DMS153 treated with DMSO at 0.1 percent for 48 hours (cell line): ENCODE results near the gene TFDP1.

Source experiments
- DNase-seq: peaks from one replicate; lab custom pipeline; 2025; ENCODE audit not compliant: unreplicated experiment; lab: John Stamatoyannopoulos, UW

TFDP1 gene

DNA sequence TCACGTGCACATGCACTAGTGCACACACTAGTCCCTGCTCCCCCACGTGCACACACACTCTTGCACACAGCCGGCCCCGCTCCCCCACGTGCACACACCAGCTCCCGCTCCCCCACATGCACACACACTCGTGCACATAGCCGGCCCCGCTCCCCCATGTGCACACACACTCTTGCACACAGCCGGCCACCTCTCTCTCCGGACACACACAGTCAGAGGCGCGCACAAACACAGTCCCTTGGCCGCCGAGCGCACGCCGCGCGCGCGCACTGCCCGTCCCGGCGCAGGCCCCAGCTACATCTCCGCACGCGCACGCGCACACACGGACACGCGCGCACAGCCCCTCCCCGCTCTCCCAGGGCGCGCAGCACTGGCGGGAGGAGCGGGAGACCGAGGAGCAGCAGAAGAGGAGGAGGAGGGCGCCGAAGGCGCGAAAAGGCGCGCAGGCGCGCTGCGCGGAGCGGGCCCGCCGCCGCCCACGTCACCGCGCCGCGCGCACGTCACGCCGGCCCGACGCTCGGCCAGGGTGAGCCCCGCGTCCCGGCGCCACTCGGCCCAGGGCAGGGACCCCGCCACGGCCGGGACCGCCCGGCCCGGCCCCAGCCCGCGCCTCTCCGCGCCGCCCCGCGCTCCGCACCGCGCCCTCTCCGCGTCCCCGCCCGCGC is at the start of gene TFDP1:
Gene TFDP1 (plus strand): TSS at position 549 of the 665 bp plus-strand sequence. CDS start 1,085 bp downstream, outside the sequence.
- DNase-seq: peak; percentile 49

GRCh38 chr13:113535381-113535781 is 49.2 kb upstream of the TFDP1 start:
- no peak for DNase-seq

DNA sequence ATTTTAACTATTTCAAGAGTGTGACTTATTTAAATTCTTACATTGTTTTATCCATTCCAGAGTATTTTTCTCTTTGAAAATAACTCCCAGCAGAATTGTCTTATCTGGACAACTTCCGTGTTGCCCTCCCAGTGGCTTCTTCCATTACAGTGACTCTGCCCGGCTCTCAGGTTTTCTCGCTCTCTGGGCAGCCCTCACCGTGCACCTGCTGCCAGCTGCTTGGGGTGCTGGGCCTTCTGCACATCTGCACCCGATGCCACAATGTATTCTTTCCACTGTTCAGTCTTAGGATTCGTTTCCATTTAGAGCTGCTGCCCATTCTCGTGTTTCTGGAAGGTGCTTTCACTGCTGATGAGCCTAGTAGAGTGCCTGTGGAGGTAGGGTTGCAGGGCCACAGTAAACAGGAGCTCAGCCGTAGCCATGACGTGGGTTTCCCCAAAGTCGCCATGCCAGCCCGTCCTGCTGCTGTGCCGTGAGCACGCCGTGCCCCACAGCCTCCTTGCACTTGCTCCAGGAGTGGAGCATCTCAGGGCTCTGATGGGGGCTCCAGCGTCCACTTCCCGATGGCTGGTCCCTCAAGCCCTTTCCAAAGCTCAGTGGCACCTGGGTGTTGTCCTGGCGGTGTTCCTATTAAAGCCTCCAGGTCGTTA is 48.0 kb upstream of the TFDP1 start:
- no peak for DNase-seq

DNA sequence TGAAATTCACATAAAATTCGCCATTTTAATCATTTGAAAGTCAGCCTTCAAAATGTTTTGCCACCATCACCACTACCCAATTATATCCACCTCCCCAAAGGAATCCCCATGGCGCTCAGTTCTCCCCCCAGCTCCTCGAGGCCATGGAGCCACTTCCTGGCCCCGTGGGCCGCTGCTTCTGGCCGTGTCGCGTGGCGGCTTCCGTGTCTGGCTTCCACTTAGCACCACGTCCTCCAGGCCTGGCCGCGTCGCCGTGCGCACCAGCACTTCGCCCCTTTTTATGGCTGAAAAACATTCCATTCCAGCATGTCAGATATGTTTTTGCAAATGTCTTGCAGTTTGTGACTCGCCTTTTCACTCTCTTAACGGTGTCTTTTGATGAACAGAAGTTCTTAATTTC is 47.3 kb upstream of the TFDP1 start:
- DNase-seq: no peak

GRCh38 chr13:113537909-113538688 is 46.5 kb upstream of the TFDP1 start:
- no peak for DNase-seq

- no peak for DNase-seq
Measured at GRCh38 chr13:113538689-113539058, 45.9 kb upstream of the TFDP1 start.

DNA sequence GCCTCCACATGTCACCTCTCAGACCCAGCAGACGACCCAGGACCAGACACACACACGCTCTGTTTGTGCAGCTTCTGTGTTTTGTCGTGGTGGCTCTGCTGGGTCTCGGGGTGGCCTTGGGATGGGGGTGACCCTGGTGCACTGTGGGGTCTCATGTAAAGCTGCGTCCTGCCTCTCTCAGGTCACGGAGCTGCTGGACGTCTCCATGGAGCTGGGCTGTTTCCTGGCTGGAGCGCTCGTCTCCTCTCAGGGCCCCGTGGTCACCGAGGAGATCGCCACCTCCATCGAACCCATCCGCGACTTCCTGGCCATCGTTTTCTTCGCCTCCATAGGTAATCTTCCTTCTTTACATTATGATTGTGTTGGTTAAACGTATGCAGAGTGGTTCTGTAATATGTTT is 45.4 kb upstream of the TFDP1 start:
- DNase-seq: no peak

GRCh38 chr13:113539822-113540221 is 44.7 kb upstream of the TFDP1 start:
- DNase-seq: no peak

GRCh38 chr13:113540523-113540922 is 44.0 kb upstream of the TFDP1 start:
- no peak for DNase-seq

DNA sequence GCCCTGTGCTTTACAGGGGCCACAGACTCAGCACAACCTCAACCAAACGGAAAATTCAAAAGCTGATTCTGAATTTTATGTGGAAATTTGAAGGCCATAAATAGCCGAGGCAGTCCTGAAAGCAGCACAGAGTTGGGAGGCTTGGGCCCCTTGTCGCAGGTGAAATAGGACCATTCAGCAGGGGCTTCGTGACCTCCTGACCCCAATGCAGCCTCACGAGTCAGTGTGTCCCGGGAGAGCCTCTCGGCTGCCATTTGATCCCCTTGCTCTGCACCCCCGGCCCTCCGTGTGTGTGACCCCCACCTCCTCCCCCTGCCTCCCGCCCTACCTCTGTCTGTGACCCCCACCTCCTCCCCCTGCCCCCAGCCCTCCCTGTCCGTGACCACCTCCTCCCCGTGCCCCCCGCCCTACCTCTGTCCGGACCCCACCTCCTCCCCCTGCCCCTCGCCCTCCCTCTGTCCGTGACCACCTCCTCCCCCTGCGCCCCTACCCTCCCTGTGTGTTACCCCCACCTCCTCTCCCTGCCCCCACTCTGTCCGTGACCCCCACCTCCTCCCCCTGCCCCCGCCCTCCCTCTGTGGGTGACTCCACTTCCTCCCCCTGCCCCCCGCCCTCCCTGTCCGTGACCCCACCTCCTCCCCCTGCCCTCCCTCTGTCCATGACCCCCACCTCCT is 41.7 kb upstream of the TFDP1 start:
- DNase-seq: no peak

DNA sequence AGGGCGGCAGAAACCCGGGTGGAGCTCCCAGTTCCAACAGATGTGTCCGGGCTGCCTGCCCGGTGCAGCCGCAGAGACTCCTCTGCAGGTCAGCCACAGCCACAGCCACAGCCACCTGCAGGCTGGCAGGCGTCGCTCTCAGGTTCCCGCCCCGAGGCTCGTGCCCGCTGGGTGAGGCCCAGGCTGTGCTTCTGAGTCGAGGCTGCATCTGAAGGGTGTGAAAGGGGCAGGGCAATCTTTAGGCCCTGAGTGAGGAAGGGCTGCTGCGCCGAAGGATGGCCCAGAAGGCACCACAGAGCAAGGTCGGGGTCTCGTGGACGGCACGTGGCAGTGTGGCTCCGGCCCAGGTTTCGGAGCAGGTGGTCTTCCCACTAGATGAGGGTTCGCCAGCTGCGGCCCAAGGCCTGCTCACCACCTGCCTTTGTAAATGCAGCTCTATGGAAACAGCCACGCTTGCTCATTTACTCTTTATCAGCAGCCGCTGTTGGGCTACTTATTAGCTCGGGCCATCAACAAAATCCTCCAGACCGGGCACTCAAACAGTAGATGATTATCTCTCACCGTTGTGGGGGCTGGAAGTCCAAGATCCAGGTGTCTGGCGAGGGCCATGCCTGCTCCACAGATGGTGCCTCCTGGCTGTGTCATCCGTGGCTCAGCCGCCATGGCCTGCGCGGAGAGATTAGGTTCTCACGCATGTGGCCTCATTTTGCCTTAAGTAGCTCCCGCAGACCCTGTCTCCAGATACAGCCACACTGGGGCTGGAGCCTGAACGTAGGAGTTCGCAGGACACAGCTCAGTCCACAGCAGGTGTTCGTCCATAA is 40.3 kb upstream of the TFDP1 start:
- no peak for DNase-seq

GRCh38 chr13:113544896-113545295 is 39.7 kb upstream of the TFDP1 start:
- DNase-seq: no peak

DNA sequence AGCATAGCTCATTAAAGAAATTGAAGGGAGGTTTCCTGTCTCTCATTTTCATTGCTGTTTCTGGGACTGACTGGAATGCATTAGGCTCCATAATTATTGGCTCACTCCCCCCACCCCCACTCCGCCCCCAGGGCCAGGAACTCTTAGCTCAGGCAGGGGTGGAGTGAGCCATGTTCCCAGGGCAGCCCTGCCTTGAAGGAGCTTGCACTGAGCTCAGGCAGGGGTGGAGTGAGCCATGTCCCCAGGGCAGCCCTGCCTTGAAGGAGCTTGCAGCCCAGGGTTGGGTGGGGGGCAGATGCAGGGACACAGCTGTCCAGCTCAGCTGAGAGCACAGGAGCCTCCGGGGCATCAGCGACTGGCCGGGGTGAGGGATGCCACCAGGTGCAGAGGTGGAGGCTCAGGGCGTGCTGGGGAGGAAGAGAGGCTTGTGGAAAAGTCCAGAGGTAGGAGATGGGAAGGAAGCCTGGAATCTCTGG is 39.1 kb upstream of the TFDP1 start:
- DNase-seq: no peak

GRCh38 chr13:113545931-113546516 is 38.5 kb upstream of the TFDP1 start:
- DNase-seq: no peak

- DNase-seq: no peak
Measured at GRCh38 chr13:113546571-113547237, 37.8 kb upstream of the TFDP1 start.

DNA sequence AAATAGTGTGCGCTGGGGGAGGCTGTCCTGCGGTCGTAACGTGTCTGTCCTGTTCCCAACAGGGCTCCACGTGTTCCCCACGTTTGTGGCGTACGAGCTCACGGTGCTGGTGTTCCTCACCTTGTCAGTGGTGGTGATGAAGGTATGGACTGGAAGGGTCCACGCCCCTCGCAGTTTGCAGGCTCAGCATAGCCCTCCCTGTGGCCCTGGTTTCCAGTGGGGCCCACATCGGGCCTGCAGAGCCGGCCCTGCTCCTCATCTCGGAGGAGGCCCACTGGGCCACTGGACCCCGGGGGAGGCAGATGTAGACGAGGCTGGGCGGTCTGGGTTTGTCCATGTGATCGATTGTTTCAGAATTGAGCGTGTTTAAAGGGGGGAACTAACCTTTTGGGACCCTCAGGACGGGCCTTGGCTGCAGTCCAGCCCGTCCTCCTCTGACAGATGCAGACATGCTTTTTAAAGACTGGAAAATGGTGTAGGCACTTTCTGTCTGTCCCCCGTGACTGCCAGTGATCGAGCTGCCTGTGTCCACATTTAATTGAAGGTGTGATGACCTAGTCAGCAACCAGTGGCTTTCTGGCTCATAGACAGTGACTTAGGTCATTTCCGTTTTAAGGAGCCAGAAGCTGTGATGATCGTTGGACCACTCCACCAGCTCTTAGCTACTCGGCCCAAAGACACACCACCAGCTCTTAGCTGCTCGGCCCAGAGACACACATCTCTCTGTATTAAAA is 37.1 kb upstream of the TFDP1 start:
- DNase-seq: no peak

DNA sequence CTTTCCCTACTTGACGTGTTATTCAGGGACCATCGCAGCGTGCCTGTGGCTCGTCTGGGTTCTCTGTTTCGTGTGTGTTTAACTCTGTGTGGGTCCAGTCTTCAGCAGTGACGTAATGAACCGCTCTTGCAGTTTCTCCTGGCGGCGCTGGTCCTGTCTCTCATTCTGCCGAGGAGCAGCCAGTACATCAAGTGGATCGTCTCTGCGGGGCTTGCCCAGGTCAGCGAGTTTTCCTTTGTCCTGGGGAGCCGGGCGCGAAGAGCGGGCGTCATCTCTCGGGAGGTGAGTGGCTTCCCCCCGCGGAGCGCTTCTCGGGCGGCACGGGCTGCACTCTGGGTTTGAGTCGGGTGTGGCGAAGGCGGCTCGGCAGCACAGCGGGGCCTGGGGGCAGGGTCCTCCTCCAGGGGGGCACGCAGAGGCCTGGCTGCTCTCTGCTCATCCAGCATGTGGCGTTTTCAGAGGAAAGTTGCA is 36.3 kb upstream of the TFDP1 start:
- DNase-seq: no peak

DNA sequence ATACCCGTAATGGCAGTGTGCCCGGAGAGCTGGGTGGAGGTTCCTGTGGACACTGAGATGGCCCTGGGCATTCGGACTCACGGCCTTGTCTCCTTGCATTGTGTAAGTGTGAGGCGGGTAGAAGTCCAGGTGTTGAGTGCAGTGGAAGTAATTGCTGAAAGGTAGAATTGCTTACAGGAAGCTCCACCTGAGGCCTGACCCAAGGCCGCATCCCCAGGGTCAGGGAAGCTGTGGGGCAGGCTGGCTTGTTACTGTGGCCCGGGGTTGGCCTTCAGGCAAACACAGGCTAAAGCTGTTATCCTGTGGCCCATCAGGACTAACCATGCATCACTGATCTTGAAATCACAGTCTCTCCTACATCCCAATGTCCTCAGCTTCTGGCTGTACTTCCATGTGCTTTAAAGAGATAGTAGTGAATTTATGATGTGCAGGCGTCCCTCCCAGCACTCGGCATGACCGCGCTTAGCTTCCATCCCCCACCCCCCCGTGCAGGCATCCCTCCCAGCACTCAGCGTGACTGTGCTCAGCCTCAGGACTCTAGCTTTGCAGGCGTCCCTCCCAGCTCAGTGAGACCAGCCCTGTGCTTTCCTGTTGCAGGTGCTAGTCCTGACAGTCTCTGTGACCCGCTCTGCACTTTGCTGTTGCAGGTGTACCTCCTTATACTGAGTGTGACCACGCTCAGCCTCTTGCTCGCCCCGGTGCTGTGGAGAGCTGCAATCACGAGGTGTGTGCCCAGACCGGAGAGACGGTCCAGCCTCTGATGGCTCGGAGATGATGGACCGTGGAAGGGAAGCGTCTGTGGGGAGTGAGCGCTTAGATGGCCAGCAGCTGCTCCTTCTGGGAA is 35.6 kb upstream of the TFDP1 start:
- DNase-seq: no peak
